HG02840 (cell line): ENCODE data around the gene SCGB1C1.
A peak's percentile ranks its signal among the peaks of the same experiment; 100 is the strongest.
"Not testable (repeated sequence)": the region's sequence is repeated elsewhere in the genome, so short reads cannot be mapped to it uniquely, and the experiment has no call there.

Source experiments
- ATAC-seq: cut with Tn5 transposase; IDR thresholded peaks from one replicate; pipeline ENCODE4 v1.9.1; 2021; ENCODE audit warnings: mild to moderate bottlenecking, moderate library complexity, moderate number of reproducible peaks; ENCODE audit not compliant: unreplicated experiment, low FRiP score

SCGB1C1 gene

GRCh38 chr11:192674-193128, at the start of gene SCGB1C1:
Gene SCGB1C1, plus strand, starts transcription at chr11:193078. Its CDS starts 22 bp downstream, at chr11:193100.
- not testable (repeated sequence) for ATAC-seq

GRCh38 chr11:180242-180641, 12.6 kb upstream of the SCGB1C1 start:
- ATAC-seq: not testable (repeated sequence)

- peak; percentile 12 for ATAC-seq
Observed at GRCh38 chr11:189200-189783, 3.6 kb upstream of the SCGB1C1 start.

GRCh38 chr11:189843-190311, 3.0 kb upstream of the SCGB1C1 start:
- peak; percentile 65 for ATAC-seq

GRCh38 chr11:190546-190945, 2.3 kb upstream of the SCGB1C1 start:
- not testable (repeated sequence) for ATAC-seq

GRCh38 chr11:191490-192478, 1.1 kb upstream of the SCGB1C1 start:
- not testable (repeated sequence) for ATAC-seq

GRCh38 chr11:193481-193880, 603 bp downstream of the SCGB1C1 start:
- not testable (repeated sequence) for ATAC-seq

- no peak for ATAC-seq
Observed at GRCh38 chr11:196786-197731, 4.2 kb downstream of the SCGB1C1 start.

GRCh38 chr11:197741-198235, 4.9 kb downstream of the SCGB1C1 start:
- ATAC-seq: no peak

GRCh38 chr11:198236-198806, 5.4 kb downstream of the SCGB1C1 start:
- ATAC-seq: no peak

GRCh38 chr11:199004-199581, 6.2 kb downstream of the SCGB1C1 start:
- no peak for ATAC-seq

GRCh38 chr11:199782-200181, 6.9 kb downstream of the SCGB1C1 start:
- no peak for ATAC-seq

- ATAC-seq: no peak
Observed at GRCh38 chr11:200224-201003, 7.5 kb downstream of the SCGB1C1 start.

GRCh38 chr11:201966-202365, 9.1 kb downstream of the SCGB1C1 start:
- ATAC-seq: no peak

GRCh38 chr11:202490-202889, 9.6 kb downstream of the SCGB1C1 start:
- no peak for ATAC-seq

- no peak for ATAC-seq
Observed at GRCh38 chr11:203056-203944, 10.4 kb downstream of the SCGB1C1 start.

GRCh38 chr11:203945-204586, 11.2 kb downstream of the SCGB1C1 start:
- ATAC-seq: no peak
